OCI-LY1 (cell line): ENCODE measurements around the gene TBC1D4.

Source experiments
- H2AFZ ChIP-seq: fragments of 200-600 bp; sonication (generic), shearing (Covaris generic); 2 replicates; pipeline ENCODE4 v1.6.0; 2014; ENCODE audit warnings: antibody characterized with exemption, mild to moderate bottlenecking, low read length
- H3F3A ChIP-seq: fragments of 200-600 bp; sonication (generic), shearing (Covaris generic); 2 replicates; pipeline ENCODE4 v1.6.0; 2014; ENCODE audit warnings: mild to moderate bottlenecking, antibody characterized with exemption, low read length, moderate library complexity; ENCODE audit not compliant: insufficient read depth
- H3K27ac ChIP-seq: fragments of 200-600 bp; sonication (generic); 2 replicates; pipeline ENCODE4 v1.5.1; 2014; ENCODE audit warnings: low read length, mixed run types, mild to moderate bottlenecking, low read depth; ENCODE audit not compliant: poor library complexity, severe bottlenecking
- H3K27me3 ChIP-seq: fragments of 200-600 bp; sonication (generic); 2 replicates; pipeline ENCODE4 v1.6.0; 2014; ENCODE audit warnings: antibody characterized with exemption, mild to moderate bottlenecking, low read length, moderate library complexity; ENCODE audit not compliant: insufficient read depth
- H3K36me3 ChIP-seq: fragments of 200-600 bp; sonication (generic); 2 replicates; pipeline ENCODE4 v1.6.1; 2014; ENCODE audit warnings: mild to moderate bottlenecking, antibody characterized with exemption, low read length, moderate library complexity, mixed read lengths; ENCODE audit not compliant: insufficient read depth
- H3K4me1 ChIP-seq: fragments of 200-600 bp; sonication (generic); 2 replicates; pipeline ENCODE4 v1.5.1; 2014; ENCODE audit warnings: mild to moderate bottlenecking, low read length, moderate library complexity; ENCODE audit not compliant: insufficient read depth, severe bottlenecking
- H3K4me2 ChIP-seq: fragments of 200-600 bp; sonication (generic), shearing (Covaris generic); 2 replicates; pipeline ENCODE4 v1.6.1; 2014; ENCODE audit warnings: low read length
- H3K4me3 ChIP-seq: fragments of 200-600 bp; sonication (generic); 2 replicates; pipeline ENCODE4 v1.5.1; 2014; ENCODE audit warnings: low read length, low read depth, mild to moderate bottlenecking, mixed read lengths; ENCODE audit not compliant: poor library complexity, severe bottlenecking
- H3K79me2 ChIP-seq: fragments of 200-600 bp; shearing (Covaris generic); 2 replicates; pipeline ENCODE4 v1.6.1; 2016; ENCODE audit warnings: mixed run types, low read length, mixed read lengths; ENCODE audit not compliant: insufficient read depth
- H3K9ac ChIP-seq: fragments of 200-600 bp; sonication (generic), shearing (Covaris generic); 2 replicates; pipeline ENCODE4 v1.6.1; 2014; ENCODE audit warnings: mild to moderate bottlenecking, low read length, mixed read lengths
- H3K9me2 ChIP-seq: fragments of 200-600 bp; sonication (generic), shearing (Covaris generic); 2 replicates; pipeline ENCODE4 v1.6.1; 2014; ENCODE audit warnings: low read depth, mild to moderate bottlenecking, low read length, mixed read lengths
- H3K9me3 ChIP-seq: fragments of 200-600 bp; shearing (Covaris generic); 2 replicates; pipeline ENCODE4 v1.6.1; 2014; ENCODE audit warnings: low read length, mixed read lengths
- H4K20me1 ChIP-seq: fragments of 200-600 bp; sonication (generic), shearing (Covaris generic); 2 replicates; pipeline ENCODE4 v1.6.0; 2016; ENCODE audit warnings: mild to moderate bottlenecking, low read length; ENCODE audit not compliant: insufficient read depth
- CTCF ChIP-seq: fragments of 200-600 bp; sonication (generic), shearing (Covaris generic); IDR thresholded peaks from 2 replicates; pipeline ENCODE4 v1.5.1; 2017; ENCODE audit warnings: mild to moderate bottlenecking, antibody characterized with exemption, low read length, moderate library complexity, mixed read lengths
- EZH2 ChIP-seq: fragments of 200-600 bp; sonication (generic), shearing (Covaris generic); IDR thresholded peaks from 2 replicates; pipeline ENCODE4 v1.8.0; 2017; ENCODE audit warnings: borderline replicate concordance, mixed run types, mild to moderate bottlenecking, antibody characterized with exemption, low read length, moderate library complexity, mixed read lengths

The TBC1D4 gene

GRCh38 chr13:75395066-75395465, 86.9 kb downstream of the TBC1D4 start:
- no peak overlapping the region for H3K9ac ChIP-seq
- no peak overlapping the region for H2AFZ ChIP-seq
- no peaks in the 10 kb centered on the region; the same call in 1 of the 2 replicates for H3K27me3 ChIP-seq
- no peaks in the 10 kb centered on the region for H3F3A ChIP-seq
- H3K79me2 ChIP-seq, result no peaks in the 10 kb centered on the region
- no peaks in the 10 kb centered on the region for H3K36me3 ChIP-seq
- no peaks in the 10 kb centered on the region for H3K9me3 ChIP-seq
- no peak overlapping the region for H3K27ac ChIP-seq
- no peaks in the 10 kb centered on the region for H3K4me1 ChIP-seq
- H4K20me1 ChIP-seq, result no peaks in the 10 kb centered on the region
- H3K4me3 ChIP-seq, result no peak overlapping the region
- no peak overlapping the region for H3K4me2 ChIP-seq
- TF ChIP-seq EZH2 (no peak), CTCF (no peak)
- H3K9me2 ChIP-seq, result no peaks in the 10 kb centered on the region

GRCh38 chr13:75393839-75394520, 88.0 kb downstream of the TBC1D4 start:
- Histone ChIP-seq H3F3A (no peaks in the 10 kb centered on the region), H3K4me2 (no peak overlapping the region), H3K4me3 (no peak overlapping the region)

GRCh38 chr13:75391432-75392100, 90.4 kb downstream of the TBC1D4 start:
- Histone ChIP-seq H3K4me2 (no peak overlapping the region), H3K9ac (no peak overlapping the region), H3K79me2 (no peaks in the 10 kb centered on the region), H4K20me1 (no peaks in the 10 kb centered on the region), H3K4me1 (no peaks in the 10 kb centered on the region), H3K9me2 (no peaks in the 10 kb centered on the region), H3K36me3 (no peaks in the 10 kb centered on the region), H2AFZ (no peak overlapping the region), H3F3A (no peaks in the 10 kb centered on the region), H3K4me3 (no peak overlapping the region), H3K9me3 (no peaks in the 10 kb centered on the region), H3K27me3 (no peaks in the 10 kb centered on the region), H3K27ac (no peak overlapping the region)
- TF ChIP-seq CTCF, result no peak
- TF ChIP-seq EZH2, result no peak

More at GRCh38 chr13:75393839-75394520, 88.0 kb downstream of the TBC1D4 start:
- Histone ChIP-seq H3K79me2 (no peaks in the 10 kb centered on the region), H3K9ac (no peak overlapping the region), H2AFZ (no peak overlapping the region), H3K9me2 (no peaks in the 10 kb centered on the region), H4K20me1 (no peaks in the 10 kb centered on the region), H3K36me3 (no peaks in the 10 kb centered on the region), H3K4me1 (no peaks in the 10 kb centered on the region), H3K27me3 (no peaks in the 10 kb centered on the region; the same call in 1 of the 2 replicates), H3K9me3 (no peaks in the 10 kb centered on the region), H3K27ac (no peak overlapping the region)
- TF ChIP-seq CTCF, result no peak
- TF ChIP-seq EZH2, result no peak
